Ovary (tissue), 3 donors: Measurements from ENCODE around the gene STEAP4.

Experiments
- CTCF ChIP-seq, 3 donors: fragments of 450-650 bp in 2 of 3; fragments of 200-600 bp in 1 of 3; IDR thresholded peaks; one replicate each; pipeline versions ENCODE4 v1.5.1 to v1.8.0; 2016 to 2022; ENCODE audit warnings: antibody characterized with exemption in 3 of 3, mild to moderate bottlenecking in 1 of 3
- EP300 ChIP-seq: sonication (generic); formaldehyde crosslinking; IDR thresholded peaks from one replicate; pipeline ENCODE4 v1.6.1; 2017; ENCODE audit warnings: antibody characterized with exemption
- POLR2A ChIP-seq: fragments of 450-650 bp; IDR thresholded peaks from one replicate; pipeline ENCODE4 v1.6.1; 2017; ENCODE audit warnings: antibody characterized with exemption, mild to moderate bottlenecking, moderate library complexity
- donor health status: DM: no; HTN: no; CAD: no.

GRCh38 chr7:88350118-88350517 is 43.4 kb upstream of the STEAP4 start:
- TF ChIP-seq POLR2A (no peak), CTCF (IDR thresholded peaks at IDR 0.05) (no peak), EP300 (no peak)
